Neuronal stem cell (in vitro differentiated cells): ENCODE data around the gene PLEKHN1.

ENCODE experiments used
- DNase-seq: peaks from one replicate; pipeline ENCODE4 v3.0.0-alpha.2; 2013; ENCODE audit warnings: low spot score
- H2AFZ ChIP-seq: one replicate; pipeline ENCODE4 v1.6.1; 2013; ENCODE audit warnings: mild to moderate bottlenecking, low read length, inconsistent platforms
- H2AK5ac ChIP-seq: 2 replicates; pipeline ENCODE4 v1.6.1; 2013; ENCODE audit warnings: low read depth, mild to moderate bottlenecking, inconsistent platforms, low read length, moderate library complexity, mixed read lengths
- H2BK120ac ChIP-seq: 2 replicates; pipeline ENCODE4 v1.6.1; 2013; ENCODE audit warnings: low read depth, mild to moderate bottlenecking, inconsistent platforms, low read length, moderate library complexity, mixed read lengths
- H2BK12ac ChIP-seq: one replicate; pipeline ENCODE4 v1.6.1; 2013; ENCODE audit warnings: low read length, inconsistent platforms
- H2BK15ac ChIP-seq: 2 replicates; pipeline ENCODE4 v1.6.1; 2013; ENCODE audit warnings: mild to moderate bottlenecking, low read length, inconsistent platforms, mixed read lengths
- H2BK5ac ChIP-seq: one replicate; pipeline ENCODE4 v1.6.1; 2013; ENCODE audit warnings: inconsistent platforms, mild to moderate bottlenecking, low read length, moderate library complexity
- H3K14ac ChIP-seq: one replicate; pipeline ENCODE4 v1.6.1; 2013; ENCODE audit warnings: low read length, inconsistent platforms
- H3K18ac ChIP-seq: 2 replicates; pipeline ENCODE4 v1.6.1; 2013; ENCODE audit warnings: low read length, inconsistent platforms
- H3K23ac ChIP-seq: 2 replicates; pipeline ENCODE4 v1.6.1; 2013; ENCODE audit warnings: low read depth, mild to moderate bottlenecking, mixed read lengths, low read length, inconsistent platforms; ENCODE audit not compliant: poor library complexity
- H3K27ac ChIP-seq: replicated peaks from 3 replicates; pipeline ENCODE4 v1.5.1; 2013; ENCODE audit warnings: low read length, inconsistent platforms
- H3K27me3 ChIP-seq, 3 experiments: 2 replicates each; pipeline ENCODE4 v1.6.1; 2013; ENCODE audit warnings: low read length in 3 of 3, mild to moderate bottlenecking in 2 of 3, inconsistent platforms in 1 of 3, low read depth in 1 of 3, mixed read lengths in 1 of 3, moderate library complexity in 1 of 3; ENCODE audit not compliant: control insufficient read depth in 3 of 3, insufficient read depth in 3 of 3
- H3K36me3 ChIP-seq, 2 donors: replicated peaks in 1 of 2; 2 replicates each; pipeline ENCODE4 v1.6.1; 2013; ENCODE audit warnings: low read length in 2 of 2; ENCODE audit not compliant: control insufficient read depth in 2 of 2, insufficient read depth in 2 of 2
- H3K4ac ChIP-seq: 2 replicates; pipeline ENCODE4 v1.6.1; 2013; ENCODE audit warnings: inconsistent platforms, mild to moderate bottlenecking, low read length, moderate library complexity
- H3K4me1 ChIP-seq, 2 donors: 1 replicate in 1 of 2; 2 replicates in 1 of 2; pipeline ENCODE4 v1.6.1; 2013; ENCODE audit warnings: low read length in 2 of 2, low read depth in 1 of 2; ENCODE audit not compliant: control insufficient read depth in 2 of 2, insufficient read depth in 1 of 2
- H3K4me2 ChIP-seq: one replicate; pipeline ENCODE4 v1.6.1; 2013; ENCODE audit warnings: mild to moderate bottlenecking, low read length, inconsistent platforms; ENCODE audit not compliant: insufficient read depth, poor library complexity, severe bottlenecking
- H3K4me3 ChIP-seq, 2 donors: 2 replicates each; pipeline ENCODE4 v1.5.1; 2013; ENCODE audit warnings: low read length in 2 of 2, mild to moderate bottlenecking in 2 of 2, inconsistent platforms in 1 of 2, moderate library complexity in 1 of 2
- H3K79me1 ChIP-seq: one replicate; pipeline ENCODE4 v1.6.1; 2013; ENCODE audit warnings: low read depth, mild to moderate bottlenecking, inconsistent platforms, low read length, moderate library complexity
- H3K9ac ChIP-seq: one replicate; pipeline ENCODE4 v1.6.1; 2013; ENCODE audit warnings: mild to moderate bottlenecking, low read depth, low read length, inconsistent platforms; ENCODE audit not compliant: poor library complexity
- H3K9me3 ChIP-seq, 2 donors: replicated peaks in 1 of 2; 2 replicates each; pipeline versions ENCODE3 to v1.6.1; 2013; ENCODE audit warnings: low read length in 2 of 2, mild to moderate bottlenecking in 2 of 2, inconsistent platforms in 1 of 2, low read depth in 1 of 2, mixed read lengths in 1 of 2, moderate library complexity in 1 of 2; ENCODE audit not compliant: control insufficient read depth in 2 of 2, insufficient read depth in 1 of 2
- H4K8ac ChIP-seq: one replicate; pipeline ENCODE4 v1.6.1; 2013; ENCODE audit warnings: low read depth, mild to moderate bottlenecking, inconsistent platforms, low read length, moderate library complexity
- H4K91ac ChIP-seq: one replicate; pipeline ENCODE4 v1.6.1; 2013; ENCODE audit warnings: low read length, low read depth, mild to moderate bottlenecking, inconsistent platforms; ENCODE audit not compliant: poor library complexity
- WGBS, 2 donors: extraction: QIAGEN DNeasy Blood & Tissue Kit; methylation state at CpG; one replicate each; pipeline ENCODE4 v1.1.7; 2013; ENCODE audit warnings: missing lambda C conversion rate in 2 of 2, mixed read lengths in 1 of 2; ENCODE audit not compliant: insufficient read length in 2 of 2, insufficient replicate concordance in 1 of 2; ENCODE audit errors: extremely low coverage in 2 of 2; 5-methylcytosine and 5-hydroxymethylcytosine counted together

The PLEKHN1 gene

GRCh38 chr1:963746-964525 is 2.3 kb upstream of the PLEKHN1 start:
- no peak overlapping the region for H2AFZ ChIP-seq
- no peak overlapping the region for H2BK15ac ChIP-seq
- no peak overlapping the region for H3K14ac ChIP-seq
- no peak overlapping the region for H3K18ac ChIP-seq
- H2BK12ac ChIP-seq, result no peak overlapping the region
- H3K4ac ChIP-seq, result no peak overlapping the region
- no peak for DNase-seq
- no peak overlapping the region for H4K8ac ChIP-seq
- no peak overlapping the region for H2BK120ac ChIP-seq
- H3K4me1 ChIP-seq, result peaks cover 7 to 10% of the 10 kb centered on the region in 2 donors
- no peak overlapping the region for H3K27ac ChIP-seq
- H2AK5ac ChIP-seq, result no peak overlapping the region
- no peaks in the 10 kb centered on the region for H3K9me3 ChIP-seq
- no peak overlapping the region for H2BK5ac ChIP-seq
- peak overlapping the region in 1 of 2 donors; percentile 44 for H3K4me3 ChIP-seq
- peaks cover 6% of the 10 kb centered on the region for H3K79me1 ChIP-seq
- H3K9ac ChIP-seq, result peak overlapping the region; percentile 44
- H4K91ac ChIP-seq, result no peak overlapping the region
- peaks cover 13 to 55% (median 34%) of the 10 kb centered on the region in 3 experiments for H3K27me3 ChIP-seq
- WGBS, 2 donors, result no CpG with 5 or more reads among the region's 47 CpGs
- H3K23ac ChIP-seq, result peak overlapping the region; percentile 31
- H3K36me3 ChIP-seq, result peaks cover 8 to 30% of the 10 kb centered on the region in 2 donors
- H3K4me2 ChIP-seq, result no peak overlapping the region

GRCh38 chr1:964691-965525 is 1.4 kb upstream of the PLEKHN1 start:
- Histone ChIP-seq H3K4me2 (no peak overlapping the region), H4K8ac (no peak overlapping the region)
- no CpG with 5 or more reads among the region's 51 CpGs for WGBS, 2 donors

GRCh38 chr1:965526-966134 is 652 bp upstream of the PLEKHN1 start:
- no peak overlapping the region for H3K4me3 ChIP-seq
- H2BK5ac ChIP-seq, result no peak overlapping the region
- no peak overlapping the region for H3K14ac ChIP-seq
- H3K4ac ChIP-seq, result no peak overlapping the region
- H2AK5ac ChIP-seq, result no peak overlapping the region
- H3K18ac ChIP-seq, result no peak overlapping the region
- H3K4me1 ChIP-seq, result peaks cover 7 to 10% of the 10 kb centered on the region in 2 donors
- H4K91ac ChIP-seq, result no peak overlapping the region
- H3K27ac ChIP-seq, result no peak overlapping the region
- no CpG with 5 or more reads among the region's 26 CpGs for WGBS, 2 donors
- H2BK15ac ChIP-seq, result no peak overlapping the region
- DNase-seq, result no peak
- H3K23ac ChIP-seq, result peak overlapping the region; percentile 98
- H4K8ac ChIP-seq, result no peak overlapping the region
- H3K79me1 ChIP-seq, result peaks cover 5% of the 10 kb centered on the region
- H3K9me3 ChIP-seq, result peaks cover 0 to 6% of the 10 kb centered on the region in 2 donors
- H2BK120ac ChIP-seq, result no peak overlapping the region
- peaks cover 10 to 30% of the 10 kb centered on the region in 2 donors for H3K36me3 ChIP-seq
- H2BK12ac ChIP-seq, result no peak overlapping the region
- peak overlapping the region; percentile 72 for H3K9ac ChIP-seq
- no peak overlapping the region for H2AFZ ChIP-seq
- no peak overlapping the region for H3K4me2 ChIP-seq
- peaks cover 15 to 60% (median 51%) of the 10 kb centered on the region in 3 experiments for H3K27me3 ChIP-seq

More at GRCh38 chr1:964691-965525, 1.4 kb upstream of the PLEKHN1 start:
- Histone ChIP-seq H3K9me3 (peaks cover 0 to 6% of the 10 kb centered on the region in 2 donors), H3K14ac (peak overlapping the region; percentile 38), H3K79me1 (peaks cover 5% of the 10 kb centered on the region), H3K4ac (no peak overlapping the region), H2BK5ac (no peak overlapping the region), H2AK5ac (no peak overlapping the region), H2AFZ (no peak overlapping the region), H3K36me3 (peaks cover 10 to 30% of the 10 kb centered on the region in 2 donors), H3K23ac (no peak overlapping the region), H3K4me3 (no peak overlapping the region), H3K4me1 (peaks cover 7 to 10% of the 10 kb centered on the region in 2 donors), H3K9ac (no peak overlapping the region), H2BK15ac (no peak overlapping the region), H3K27ac (no peak overlapping the region), H2BK12ac (no peak overlapping the region), H2BK120ac (no peak overlapping the region), H4K91ac (no peak overlapping the region), H3K18ac (no peak overlapping the region), H3K27me3 (peaks cover 9 to 57% (median 44%) of the 10 kb centered on the region in 3 experiments)
- no peak for DNase-seq
